HG03469 (cell line): ENCODE results near the gene SNED1.
"Not testable (repeated sequence)": the region's sequence is repeated elsewhere in the genome, so short reads cannot be mapped to it uniquely, and the experiment has no call there.

Source experiments
- ATAC-seq: cut with Tn5 transposase; IDR thresholded peaks from one replicate; pipeline ENCODE4 v1.9.1; 2021; ENCODE audit warnings: mild to moderate bottlenecking, moderate library complexity, moderate number of reproducible peaks; ENCODE audit not compliant: unreplicated experiment

SNED1 gene

DNA sequence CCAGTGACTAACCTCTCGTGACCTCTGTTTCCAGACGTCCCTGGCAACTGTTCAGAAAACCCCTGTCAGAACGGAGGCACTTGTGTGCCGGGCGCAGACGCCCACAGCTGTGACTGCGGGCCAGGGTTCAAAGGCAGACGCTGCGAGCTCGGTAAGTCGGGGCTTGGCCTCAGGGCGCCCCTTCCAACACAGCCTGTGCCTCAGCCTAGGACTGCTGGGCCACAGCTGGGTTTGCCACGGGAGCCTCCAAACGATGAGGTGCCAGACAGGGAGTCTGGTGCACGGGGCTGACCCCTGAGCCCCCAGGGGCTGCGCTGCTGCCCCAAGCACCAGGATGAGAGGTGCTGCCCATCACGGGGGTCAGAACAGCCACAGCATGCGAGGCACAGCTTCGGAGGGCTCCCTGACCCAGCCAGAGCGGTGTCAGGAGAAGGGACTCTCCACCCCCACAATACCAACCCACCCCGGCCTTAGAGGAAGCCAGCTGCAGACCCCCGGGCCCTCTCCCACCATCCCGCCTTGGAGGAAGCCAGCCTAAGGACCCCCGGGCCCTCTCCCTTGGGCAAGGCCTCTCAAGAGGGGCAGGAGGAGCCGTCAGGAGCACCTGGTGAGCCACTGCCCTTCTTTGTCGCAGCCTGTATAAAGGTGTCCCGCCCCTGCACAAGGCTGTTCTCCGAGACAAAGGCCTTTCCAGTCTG lies 83.4 kb downstream of the SNED1 start:
- no peak for ATAC-seq

DNA sequence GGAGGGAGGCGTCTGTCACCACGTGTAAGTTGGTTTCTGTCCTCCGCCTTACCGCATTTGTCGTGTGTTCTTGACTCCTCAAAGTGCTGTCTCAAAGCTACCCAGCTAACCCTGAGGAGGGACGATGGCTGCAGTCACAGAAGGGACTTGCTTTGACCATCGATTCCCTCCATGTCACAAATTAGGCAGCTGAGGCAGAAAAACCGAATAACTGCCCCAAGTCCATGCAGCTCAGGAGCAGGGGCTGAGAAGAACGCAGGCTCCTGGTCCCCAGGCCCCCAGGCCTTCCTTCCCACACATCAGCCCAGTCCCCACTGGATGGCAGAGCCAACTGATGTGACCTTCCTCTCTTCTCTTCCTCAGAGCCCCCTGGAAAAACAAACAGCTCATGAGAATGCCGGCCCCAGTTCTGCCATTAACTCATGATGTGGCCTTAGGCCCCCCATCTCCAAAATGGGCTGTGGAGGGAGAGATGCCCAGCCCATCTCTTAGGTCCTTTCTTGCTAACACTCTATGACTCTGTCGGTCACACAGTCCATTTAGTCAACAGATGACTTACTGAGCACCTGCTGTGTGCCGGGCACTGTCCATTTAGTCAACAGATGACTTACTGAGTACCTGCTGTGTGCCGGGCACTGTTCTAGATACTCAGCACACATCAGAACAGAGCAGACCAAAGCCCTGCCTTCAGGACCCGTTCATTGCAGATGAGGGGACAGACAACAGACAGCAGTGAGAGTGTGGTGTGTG lies 84.1 kb downstream of the SNED1 start:
- ATAC-seq, result no peak

DNA sequence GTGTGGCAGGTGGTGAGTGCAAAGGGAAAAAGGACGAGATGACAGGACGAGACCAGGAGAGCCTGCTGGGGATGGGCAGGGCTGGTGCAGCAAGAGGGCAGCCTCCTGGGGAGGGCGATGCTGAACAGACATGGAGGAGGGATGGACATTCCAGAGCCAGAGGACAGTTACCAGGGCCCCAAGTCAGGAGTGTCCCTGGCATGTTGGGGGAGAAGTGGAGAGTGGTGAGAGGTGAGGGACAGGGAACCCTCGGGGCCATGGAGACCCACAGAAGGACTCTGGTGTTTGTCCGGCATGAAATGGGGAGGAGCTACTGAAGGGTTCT lies 84.6 kb downstream of the SNED1 start:
- no peak for ATAC-seq

DNA sequence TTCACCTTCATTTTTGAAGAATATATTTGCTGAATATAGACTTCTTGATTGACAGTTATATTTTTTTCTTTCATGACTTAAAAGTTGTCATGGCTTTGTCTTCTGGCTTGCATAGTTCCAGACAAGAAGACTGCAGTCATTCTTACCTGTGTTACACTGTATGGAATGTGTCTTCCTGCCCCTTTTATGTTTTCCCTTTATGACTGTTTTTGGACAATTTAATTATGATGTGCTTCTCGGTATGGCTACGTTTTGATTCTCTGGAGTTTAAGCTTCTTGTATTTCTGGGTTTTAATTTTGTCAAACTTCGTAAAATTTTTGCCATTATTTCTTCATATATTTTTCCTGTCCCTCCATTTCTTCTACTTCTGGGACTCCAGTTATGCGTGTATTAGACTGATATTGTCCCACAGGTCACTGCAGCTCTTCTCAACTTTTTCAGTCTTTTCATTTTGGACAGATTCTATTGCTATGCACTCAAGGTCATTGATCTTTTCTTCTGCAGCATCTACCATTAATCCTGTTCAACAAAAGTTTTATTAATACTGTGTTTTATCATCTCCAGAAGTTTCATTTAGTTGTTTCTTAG lies 86.5 kb downstream of the SNED1 start:
- no peak for ATAC-seq

DNA sequence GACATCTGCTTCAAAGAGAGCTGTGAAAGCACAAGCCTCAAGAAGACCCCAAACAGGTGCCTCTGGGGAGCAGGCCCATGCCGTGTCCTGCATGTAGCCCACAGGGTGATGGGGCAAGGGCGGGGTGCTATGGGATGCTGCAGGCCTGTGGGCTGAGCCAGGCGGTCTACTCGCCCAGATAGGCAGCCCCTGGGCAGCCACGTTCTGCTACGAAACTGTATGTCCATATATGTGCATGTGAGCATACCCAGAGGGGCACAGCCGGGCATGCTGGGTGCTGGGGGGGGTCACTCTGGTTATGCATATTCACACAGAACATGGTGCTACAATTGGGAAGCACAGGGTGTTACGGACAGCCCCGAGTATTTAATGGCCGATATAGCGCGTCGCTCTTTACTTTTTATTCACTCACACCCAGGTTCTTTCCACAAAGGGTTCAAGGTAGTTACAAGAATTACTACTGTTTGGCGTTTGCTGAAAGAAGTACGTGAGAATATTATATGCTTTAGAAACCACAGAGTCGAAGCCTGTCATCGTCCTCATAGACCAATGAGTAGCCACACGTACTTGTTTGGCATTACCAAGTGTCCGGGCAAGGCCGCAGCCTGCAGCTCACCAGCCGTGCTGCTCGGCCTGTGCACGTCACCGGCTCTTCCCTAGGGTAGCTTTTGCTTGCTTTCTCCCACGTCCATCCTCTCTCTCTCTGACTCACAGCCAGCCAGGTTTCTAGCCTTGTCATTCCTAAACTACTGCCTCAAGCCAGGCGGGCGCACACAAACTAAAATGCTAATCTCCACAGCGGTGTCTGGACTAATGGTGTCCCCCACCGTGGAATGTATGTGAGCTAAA lies 89.2 kb downstream of the SNED1 start:
- no peak for ATAC-seq

DNA sequence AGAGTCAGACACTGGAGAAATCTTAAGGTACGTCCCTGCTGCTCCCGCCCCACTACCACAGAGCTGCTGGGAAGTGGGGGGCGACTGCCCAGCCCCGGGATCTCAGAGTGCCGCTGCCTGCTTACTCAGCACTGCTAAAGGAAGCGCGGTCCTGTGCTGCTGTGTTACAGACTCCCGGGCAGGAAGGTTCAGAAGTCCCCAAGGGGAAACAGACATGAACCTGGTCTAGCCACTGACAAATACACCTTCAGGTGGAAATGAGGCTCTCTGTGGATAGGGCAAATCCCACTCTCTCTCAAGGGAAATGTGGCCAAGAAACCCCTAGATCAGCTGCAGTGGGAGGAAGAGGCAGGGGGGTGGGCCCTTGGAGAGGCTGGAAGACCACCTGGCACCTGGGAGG lies 90.0 kb downstream of the SNED1 start:
- ATAC-seq, result no peak

DNA sequence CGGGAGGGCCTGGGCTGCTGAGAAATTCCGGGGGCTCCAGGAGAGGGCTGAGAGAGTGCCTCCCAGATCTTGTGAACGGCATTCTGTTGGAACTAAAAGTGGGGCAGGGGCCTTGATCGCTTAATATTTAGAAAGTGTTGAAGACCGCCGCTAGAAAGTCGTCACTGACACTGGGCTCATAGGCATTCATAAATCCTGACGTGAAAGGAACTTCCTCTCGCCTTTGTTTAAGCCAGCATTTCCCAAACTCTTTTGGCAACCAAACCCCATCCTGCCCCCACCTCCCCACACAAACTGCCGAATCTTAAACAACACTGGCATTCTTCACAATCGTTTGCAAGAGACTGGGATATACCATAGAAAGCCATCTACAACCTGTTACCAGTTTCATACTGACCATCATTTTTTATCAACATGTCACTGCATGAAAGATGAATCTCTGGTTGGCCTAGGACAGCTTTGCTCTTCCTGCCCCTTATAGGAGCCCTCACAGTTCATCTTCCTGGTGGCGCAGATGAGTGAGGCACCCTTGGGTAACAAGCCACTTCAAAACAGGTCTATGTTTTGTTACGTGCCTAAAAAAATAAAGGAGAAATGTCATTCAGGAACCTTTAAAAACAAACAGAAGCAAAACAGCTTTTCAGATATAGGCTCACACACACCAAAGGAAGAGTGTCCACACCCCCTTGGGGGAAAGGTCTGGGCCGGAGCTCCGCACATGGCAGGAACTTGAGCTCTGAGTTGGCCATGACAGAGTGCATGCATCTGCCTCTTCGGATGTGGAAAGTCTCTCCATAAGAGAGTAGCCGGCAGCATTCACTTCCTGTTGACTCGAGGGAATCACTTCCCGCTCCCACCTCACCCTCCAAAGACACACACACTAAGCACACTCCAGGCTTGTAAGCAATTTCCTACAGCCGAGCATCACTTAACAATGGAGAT lies 90.6 kb downstream of the SNED1 start:
- ATAC-seq, result no peak

DNA sequence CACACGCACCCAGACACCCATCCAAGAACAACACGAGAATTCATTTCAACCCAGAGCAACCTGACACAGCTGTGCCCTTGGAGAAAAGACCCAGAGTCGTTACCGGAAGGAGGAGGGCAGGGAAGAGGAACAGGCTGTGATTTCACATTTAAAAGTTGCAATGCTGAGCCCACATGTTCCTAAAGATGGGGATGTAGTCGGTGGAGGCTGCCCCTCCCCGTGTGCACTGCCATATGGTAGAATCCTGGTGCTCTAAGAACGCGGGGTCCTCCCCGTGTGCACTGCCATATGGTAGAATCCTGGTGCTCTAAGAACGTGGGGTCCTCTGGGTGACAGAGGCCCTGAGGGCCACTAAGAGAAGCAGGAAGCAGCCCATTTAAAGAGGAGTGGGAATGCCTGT lies 92.8 kb downstream of the SNED1 start:
- no peak for ATAC-seq

DNA sequence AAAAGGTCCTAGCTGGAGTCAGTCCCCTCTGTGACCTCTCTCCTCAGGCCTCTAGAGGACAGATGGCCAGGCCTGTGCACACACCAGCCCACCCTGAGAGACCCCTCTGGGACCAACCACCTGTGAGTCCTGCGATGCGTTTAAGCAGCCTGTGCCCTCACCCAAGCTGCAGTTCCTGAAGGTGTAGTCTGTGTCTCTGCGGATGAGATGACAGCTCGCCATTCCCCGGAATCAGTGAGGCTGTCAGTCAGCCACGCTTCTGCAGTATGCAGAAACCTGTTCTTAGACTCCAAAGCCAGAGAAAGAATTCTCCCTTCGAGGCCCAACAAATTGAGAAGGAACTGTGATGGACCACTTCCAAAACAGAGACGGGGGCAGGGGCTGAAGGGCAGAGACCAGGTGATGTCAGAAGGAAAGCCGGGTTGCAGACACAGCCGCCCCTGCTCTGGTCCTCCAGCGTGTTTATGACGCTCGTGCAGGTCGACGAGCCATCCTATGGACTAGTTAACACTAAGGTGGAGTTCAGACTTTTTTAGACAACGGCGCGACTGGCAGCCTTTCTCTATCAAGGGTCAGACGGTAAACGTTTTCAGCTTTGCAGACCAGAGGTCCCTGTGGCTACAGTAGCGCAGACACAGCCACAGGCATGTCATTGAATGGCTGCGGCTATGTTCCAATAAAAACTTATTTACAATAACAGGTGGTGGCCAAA lies 93.5 kb downstream of the SNED1 start:
- ATAC-seq, result no peak

DNA sequence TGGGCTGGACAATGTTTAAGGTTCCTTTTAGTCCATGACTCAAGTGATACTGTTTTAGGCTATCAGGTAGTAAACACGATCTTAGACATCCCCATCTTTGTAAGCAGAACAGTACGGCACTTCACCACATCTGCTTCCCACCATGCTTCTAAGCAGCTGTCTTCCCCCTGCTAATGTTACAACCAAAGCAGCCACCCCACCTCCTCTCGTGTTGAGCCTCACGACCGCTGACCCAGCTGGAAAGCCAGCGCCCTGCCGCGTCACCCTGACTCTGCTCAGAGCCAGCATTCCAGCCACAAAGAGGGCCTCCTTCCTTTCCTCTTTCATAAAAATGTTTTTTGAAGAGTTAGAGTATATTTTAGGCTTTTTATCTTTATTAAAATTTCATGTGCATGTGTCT lies 94.3 kb downstream of the SNED1 start:
- ATAC-seq, result no peak

DNA sequence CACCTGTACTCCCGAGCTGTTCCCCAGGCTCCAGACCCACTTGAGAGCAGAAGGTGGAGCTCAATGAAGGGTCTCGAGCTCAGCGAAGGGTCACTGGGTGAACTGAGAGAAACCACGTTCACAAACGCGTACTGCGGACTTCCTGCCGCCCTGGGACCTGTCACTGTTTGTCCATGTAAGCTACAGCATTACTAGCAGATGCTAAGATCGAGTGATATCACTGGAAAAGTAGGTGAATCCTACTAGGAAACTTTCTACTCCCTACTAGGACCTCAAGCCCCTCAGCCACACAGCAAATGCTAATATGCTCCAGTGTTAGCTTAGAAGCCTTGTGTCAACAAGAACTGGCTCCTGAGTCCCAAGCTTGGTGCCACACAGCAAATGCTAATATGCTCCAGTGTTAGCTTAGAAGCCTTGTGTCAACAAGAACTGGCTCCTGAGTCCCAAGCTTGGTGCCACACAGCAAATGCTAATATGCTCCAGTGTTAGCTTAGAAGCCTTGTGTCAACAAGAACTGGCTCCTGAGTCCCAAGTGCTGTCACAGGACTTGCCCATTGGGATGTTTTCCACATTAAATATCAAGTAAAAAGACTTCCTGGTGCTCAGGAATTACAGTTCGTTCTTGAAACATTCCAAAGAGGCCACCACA lies 94.8 kb downstream of the SNED1 start:
- ATAC-seq, result not testable (repeated sequence)

DNA sequence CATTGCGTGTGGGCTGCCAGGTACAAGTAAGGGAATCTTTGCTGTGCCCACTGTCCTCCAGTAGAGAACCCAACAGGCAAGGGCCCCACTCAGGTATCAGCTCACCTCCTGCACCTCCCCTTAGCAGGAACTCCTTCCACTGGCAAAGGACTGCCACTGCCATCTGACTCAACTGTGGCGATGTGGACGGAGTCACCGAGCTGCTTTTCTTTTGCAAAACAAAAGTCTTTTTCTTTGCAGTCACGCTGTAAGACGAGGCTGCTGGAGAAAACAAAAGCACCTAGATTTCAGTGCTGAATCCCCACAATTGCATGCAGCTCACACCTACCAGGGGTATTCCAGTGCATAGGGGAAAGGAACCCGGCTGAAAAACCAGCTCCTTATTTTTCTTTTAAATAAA lies 95.8 kb downstream of the SNED1 start:
- ATAC-seq, result no peak

DNA sequence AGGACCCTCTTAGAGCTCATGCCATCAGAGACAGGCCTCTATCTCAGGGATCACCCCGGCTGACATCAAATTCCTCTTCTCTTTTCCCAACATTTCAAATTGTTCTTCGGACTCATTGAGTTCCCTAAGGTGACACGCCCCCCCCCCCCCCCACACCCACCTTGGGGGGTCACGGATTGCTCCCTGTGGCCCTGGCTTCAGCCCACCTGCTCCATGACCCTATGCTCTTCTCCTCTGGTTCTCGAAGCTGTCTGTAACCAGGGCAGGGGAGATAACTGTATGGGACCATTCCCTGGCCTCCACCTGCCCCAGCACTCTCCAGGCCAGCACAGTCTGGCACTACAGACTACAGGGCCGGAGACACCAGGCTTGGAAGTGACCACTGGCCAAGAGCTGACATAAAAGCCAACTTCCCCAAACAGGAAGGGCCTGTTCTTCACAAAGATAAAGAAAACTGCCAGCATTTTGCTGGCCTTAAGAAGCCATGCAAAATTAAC lies 96.6 kb downstream of the SNED1 start:
- ATAC-seq, result no peak

DNA sequence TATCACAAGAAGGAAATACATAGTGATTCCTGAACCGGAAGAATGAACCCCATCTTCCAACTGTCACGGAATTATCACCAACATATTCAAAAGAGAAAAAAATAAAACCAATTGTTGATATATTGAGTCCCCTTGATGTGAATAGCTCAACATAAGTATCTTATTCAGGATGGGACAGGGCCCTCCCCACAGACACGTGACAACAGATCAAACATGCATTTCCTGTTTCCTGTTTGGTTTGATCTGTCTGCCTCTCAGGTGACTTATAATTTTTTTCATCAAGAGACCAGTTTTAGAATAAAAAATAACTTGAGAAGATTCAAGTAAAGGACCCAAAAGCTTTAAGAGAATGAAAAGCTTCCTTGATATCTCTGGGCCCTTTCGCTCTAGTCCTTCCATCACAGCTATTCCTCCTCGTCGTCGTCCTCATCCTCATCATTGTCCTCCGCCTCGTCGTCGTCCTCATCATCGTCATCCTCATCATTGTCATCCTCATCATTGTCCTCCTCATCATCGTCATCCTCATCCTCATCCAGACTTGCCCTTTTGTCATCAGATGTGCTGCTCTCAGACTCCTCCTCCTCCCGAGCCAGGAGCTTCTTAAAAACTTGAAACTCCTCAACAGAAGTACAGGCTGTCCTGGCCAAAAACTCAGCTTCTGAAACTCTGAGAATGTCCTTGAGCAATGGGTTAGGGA lies 97.3 kb downstream of the SNED1 start:
- no peak for ATAC-seq

DNA sequence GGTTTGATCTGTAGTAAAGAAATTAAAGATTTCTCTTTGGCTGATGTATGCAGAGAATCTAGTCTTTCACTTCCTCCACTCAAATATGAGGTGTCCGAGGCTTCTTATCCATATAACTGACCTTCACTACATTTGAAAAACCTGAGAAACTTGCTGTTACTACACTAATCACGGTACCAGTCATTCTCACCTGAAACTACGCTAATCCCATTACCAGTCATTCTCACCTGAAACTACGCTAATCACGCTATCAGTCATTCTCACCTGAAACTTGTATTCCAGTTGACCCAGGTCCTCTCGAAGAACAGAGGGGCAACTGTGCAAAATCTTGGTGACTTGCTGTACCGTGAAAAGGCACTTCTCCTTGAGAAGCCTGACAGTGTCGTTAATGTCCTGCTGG lies 98.6 kb downstream of the SNED1 start:
- ATAC-seq, result no peak

DNA sequence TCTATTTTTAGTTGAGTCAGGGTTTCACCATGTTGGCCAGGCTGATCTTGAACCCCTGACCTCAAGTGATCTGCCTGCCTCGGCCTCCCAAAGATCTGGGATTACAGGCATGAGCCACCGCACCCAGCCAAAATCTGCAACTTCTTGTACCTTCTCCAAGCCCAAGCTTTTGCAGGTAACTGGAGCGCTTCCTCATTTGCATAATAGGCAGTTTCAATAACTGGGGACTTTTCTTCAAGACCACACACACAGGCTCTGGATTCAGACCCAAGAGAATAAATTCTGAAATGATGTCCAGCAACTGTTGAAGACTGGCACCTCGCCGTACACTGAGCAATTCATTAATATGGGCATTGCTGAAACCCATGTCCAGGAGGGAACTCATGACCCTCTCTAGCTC lies 100.8 kb downstream of the SNED1 start:
- no peak for ATAC-seq

DNA sequence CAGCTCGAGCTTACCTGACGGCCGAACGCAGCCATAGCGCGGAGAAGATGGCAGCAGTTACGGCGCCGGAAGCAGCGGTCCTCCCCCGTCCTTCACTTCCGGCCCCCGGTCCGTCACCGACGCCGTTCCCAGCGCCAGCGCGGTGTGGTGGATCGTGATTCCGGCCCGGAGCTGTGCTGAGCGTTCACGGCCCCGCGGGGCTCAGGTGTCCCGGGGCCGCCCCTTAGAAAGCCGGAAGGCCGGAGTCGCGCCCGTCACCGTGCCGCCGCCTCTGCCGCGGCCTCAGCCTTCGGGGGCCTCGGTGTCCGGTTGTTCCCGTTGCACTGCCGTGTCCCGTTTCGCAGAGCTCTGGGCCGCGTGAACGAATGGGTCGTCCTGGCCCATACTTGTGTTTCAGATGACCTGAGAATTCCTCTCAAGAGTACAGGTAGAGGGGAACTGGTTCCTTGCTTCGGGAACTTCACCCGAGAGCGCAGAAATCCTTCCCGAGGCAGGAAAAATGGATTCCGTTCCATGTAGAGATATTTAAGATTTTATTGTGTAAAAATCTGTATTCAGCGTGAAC lies 103.9 kb downstream of the SNED1 start, which contains the start of gene MTERF4:
MTERF4 (minus strand) TSS at position 49 of the 565 bp plus-strand sequence; CDS start at position 35, 14 bp downstream.
- peak; percentile 65 for ATAC-seq

DNA sequence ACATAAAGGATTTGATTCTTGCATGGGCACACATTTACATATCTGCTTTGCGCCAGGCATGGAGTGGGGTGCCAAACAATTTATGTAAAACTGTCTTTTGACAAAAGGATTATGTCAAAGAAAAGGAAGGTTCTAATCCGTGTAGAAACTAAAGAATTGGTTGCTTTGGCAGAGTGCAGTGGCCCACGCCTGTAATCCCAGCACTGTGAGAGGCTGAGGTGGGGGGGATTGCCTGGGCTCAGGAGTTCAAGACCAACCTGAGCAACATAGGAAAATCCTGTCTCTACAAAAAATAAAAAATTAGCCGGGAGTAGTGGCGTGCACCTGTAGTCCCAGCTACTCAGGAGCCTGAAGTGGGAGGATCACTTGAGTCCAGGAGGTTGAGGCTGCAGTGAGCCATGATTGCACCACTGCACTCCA lies 104.8 kb downstream of the SNED1 start:
- no peak for ATAC-seq
